GM19463 (cell line): ENCODE results near the gene IGFBP2.

Source experiments
- ATAC-seq: cut with Tn5 transposase; IDR thresholded peaks from one replicate; pipeline ENCODE4 v1.9.1; 2021; ENCODE audit warnings: mild to moderate bottlenecking, moderate library complexity; ENCODE audit not compliant: unreplicated experiment

The IGFBP2 gene

GRCh38 chr2:216680951-216681629 is 47.9 kb downstream of the IGFBP2 start:
- no peak for ATAC-seq

- ATAC-seq: no peak
Measured at GRCh38 chr2:216681683-216682082, 48.5 kb downstream of the IGFBP2 start.

- no peak for ATAC-seq
Measured at GRCh38 chr2:216683846-216684245, 50.6 kb downstream of the IGFBP2 start.

- no peak for ATAC-seq
Measured at GRCh38 chr2:216685327-216685875, 52.2 kb downstream of the IGFBP2 start.

GRCh38 chr2:216687111-216687510 is 53.9 kb downstream of the IGFBP2 start:
- ATAC-seq: no peak

- no peak for ATAC-seq
Measured at GRCh38 chr2:216687646-216688045, 54.4 kb downstream of the IGFBP2 start.

- no peak for ATAC-seq
Measured at GRCh38 chr2:216688731-216689340, 55.6 kb downstream of the IGFBP2 start.

GRCh38 chr2:216689397-216689796 is 56.2 kb downstream of the IGFBP2 start:
- no peak for ATAC-seq

GRCh38 chr2:216690456-216690852 is 57.2 kb downstream of the IGFBP2 start:
- ATAC-seq: no peak

- no peak for ATAC-seq
Measured at GRCh38 chr2:216690853-216691741, 57.9 kb downstream of the IGFBP2 start.

- peak; percentile 54 for ATAC-seq
Measured at GRCh38 chr2:216692636-216693413, 59.6 kb downstream of the IGFBP2 start.

- no peak for ATAC-seq
Measured at GRCh38 chr2:216693414-216694080, 60.3 kb downstream of the IGFBP2 start.

GRCh38 chr2:216694082-216694825 is 61.0 kb downstream of the IGFBP2 start:
- ATAC-seq: no peak

- ATAC-seq: no peak
Measured at GRCh38 chr2:216694826-216695217, 61.6 kb downstream of the IGFBP2 start.

- no peak for ATAC-seq
Measured at GRCh38 chr2:216695401-216695821, 62.2 kb downstream of the IGFBP2 start, which contains the start of gene IGFBP5. IGFBP5 (minus strand) TSS chr2:216695549; CDS start chr2:216694775, 774 bp downstream.

GRCh38 chr2:216696321-216696720 is 63.1 kb downstream of the IGFBP2 start:
- no peak for ATAC-seq

GRCh38 chr2:216696751-216697560 is 63.7 kb downstream of the IGFBP2 start:
- no peak for ATAC-seq

- ATAC-seq: no peak
Measured at GRCh38 chr2:216698293-216698692, 65.1 kb downstream of the IGFBP2 start.
